CD4-positive, alpha-beta T cell treated with Interleukin-15 for 1 hour (primary cell): ENCODE results near the gene COA8.
"Not testable (repeated sequence)": the region's sequence is repeated elsewhere in the genome, so short reads cannot be mapped to it uniquely, and the experiment has no call there.

Source experiments
- DNase-seq: peaks from one replicate; pipeline ENCODE4 v3.0.0-alpha.2; 2020

Gene COA8

DNA sequence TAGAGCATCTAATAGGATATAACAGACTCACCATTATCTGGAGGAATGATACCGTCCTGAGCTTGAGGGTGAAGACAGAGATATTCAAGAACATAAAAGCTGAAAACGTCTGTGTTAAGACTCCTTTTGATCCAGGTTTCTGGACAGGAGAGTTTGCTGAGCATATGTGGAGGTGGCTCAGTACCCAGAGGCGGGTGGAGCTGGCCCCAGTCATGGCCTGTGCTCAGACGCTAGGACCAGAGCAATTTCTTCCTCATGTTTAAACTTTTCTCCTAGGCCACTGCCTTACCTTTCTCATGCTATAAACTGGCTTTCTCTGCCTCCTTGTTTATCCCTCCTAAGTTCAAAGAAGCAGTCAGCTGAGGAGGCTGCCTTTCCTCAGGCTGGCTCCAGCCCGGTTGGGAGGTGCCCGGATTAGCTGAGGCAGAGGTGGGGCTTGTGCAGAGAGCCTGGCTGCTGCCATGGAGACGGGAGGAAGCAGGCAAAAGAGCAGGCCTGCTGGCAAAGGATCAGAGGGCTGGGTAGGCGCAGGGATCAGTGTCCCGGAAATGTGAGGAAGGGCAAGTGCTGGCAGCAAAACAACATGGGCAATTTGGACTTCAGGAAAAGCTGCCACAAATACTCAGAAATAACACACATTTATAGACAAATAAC is 13.7 kb downstream of the COA8 start:
- no peak for DNase-seq

DNA sequence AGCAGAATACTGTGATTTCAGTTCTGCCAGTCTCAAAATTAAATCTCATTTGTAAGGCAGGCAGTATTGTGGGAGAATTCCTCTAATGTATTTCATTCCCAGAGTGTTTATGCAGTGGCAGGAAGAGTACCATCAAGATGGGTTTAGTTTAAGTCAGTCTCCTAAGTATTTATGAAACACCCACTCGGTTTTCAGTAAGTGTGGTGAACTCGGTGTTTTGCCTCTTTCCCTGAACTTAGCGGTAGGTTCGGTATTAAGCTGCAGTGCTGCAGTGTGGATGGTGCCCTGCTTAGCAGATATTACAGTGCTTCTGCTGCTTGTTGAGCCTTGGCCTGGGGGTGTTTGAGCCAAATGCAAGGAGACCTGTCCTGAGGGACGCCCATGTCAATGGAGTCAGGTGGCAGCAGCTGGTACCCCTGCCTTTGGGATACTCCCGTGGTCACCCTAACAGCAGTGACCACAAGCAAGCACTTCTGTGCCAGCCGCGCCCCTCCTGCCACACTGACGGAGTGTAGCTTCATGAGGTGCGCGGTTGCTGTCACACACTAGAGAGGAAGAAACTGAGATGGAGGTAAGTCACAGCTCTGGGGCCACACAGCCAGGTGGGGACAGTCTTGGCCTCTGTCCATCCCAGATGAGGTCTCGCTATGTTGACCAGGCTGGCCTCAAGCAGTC is 15.8 kb downstream of the COA8 start:
- DNase-seq = no peak

DNA sequence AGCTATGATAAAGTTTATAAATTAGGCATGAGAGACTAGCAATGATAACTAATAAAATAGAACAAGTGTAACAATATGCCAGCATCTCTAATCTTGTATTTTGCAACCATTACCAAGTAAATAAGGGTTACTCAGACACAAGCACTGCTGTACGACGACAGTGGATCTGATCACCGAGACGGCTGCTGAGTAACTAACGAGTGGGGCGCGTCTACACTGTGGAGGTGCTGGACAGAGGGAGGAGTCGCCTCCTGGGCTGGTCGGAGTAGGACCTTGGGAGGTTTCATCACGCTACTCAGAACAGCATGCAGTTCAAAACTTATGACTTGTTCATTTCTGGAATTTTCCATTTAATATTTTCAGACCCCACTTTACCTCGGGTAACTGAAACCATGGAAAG is 18.4 kb downstream of the COA8 start:
- no peak for DNase-seq

DNA sequence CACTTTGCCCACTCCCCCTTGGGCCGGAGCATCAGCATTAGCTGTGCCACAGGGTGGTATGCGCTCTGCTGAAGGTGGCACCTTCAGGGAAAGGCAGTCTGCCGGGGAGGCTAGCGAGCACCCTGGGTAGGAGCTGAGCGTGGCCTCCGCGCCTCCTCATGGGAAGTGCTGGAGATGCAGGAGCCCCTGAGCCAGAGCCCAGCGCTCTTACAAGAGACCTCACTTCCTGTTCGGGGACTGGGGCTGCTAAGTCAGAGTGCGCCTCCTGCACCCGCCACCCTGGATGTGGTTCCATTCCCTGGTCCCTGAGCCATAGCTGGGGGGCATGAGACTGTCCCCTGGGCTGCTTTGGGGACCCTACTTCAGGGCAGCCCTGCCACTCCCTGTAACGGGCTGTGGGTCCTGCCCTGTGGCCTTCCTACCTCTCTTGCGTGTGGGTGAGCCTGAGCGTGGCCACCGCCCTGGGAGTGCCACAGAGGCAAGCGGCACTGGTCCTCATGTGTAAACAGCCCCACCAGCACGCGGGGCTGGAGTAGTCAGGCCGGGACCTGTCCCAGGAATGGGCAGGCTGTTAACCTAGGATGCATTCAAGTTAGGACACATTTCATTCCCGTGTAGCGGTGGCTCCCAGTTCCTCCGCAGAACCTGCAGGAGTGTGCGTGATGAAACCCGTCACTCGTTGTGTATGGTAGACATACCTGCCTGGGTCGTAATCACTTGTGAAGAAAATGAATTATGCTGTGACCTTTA is 19.4 kb downstream of the COA8 start:
- DNase-seq = no peak

DNA sequence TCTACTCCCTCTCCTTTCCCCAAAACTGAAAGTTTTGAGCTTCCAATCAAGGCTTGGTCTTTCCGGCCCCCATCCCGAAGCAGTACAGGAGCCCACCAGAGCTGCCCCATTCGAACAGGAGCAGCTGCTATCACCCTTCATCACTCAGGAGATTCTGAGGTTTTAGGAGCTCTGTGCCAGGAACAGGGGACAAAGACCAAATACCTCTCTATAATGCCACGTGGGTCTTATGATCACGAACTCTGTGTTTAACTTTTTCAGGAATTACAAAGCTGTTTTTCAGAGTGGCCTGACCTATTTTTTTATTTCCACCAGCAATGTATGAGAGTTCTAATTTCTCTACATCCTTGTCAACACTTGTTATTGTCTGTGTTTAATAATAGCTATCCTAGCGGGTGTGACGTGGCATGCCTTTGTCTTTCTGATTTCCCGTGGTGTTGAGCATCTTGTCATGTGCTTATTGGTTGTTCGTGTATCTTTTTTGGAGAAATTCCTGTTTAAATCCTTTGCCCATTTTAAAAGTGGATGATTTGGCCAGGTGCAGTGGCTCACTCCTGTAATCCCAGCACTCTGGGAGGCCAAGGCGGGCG is 21.7 kb downstream of the COA8 start:
- no peak for DNase-seq

DNA sequence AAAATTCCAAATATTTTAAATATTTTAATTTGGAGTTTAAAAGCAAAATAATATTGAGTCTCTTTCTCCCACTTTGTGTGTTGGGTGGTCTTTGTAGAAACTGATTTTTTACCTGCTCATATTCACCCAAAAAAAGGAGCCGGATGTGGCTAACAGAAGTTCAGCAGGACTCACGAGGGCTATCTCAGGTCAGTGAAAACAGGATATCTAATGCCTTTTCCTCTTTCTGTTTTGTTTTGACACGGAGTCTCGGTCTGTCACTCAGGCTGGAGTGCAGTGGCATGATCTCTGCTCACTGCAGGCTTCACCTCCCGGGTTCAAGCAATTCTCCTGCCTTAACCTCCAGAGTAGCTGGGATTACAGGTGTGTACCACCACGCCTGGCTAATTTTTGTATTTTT is 30.8 kb downstream of the COA8 start:
- no peak for DNase-seq

DNA sequence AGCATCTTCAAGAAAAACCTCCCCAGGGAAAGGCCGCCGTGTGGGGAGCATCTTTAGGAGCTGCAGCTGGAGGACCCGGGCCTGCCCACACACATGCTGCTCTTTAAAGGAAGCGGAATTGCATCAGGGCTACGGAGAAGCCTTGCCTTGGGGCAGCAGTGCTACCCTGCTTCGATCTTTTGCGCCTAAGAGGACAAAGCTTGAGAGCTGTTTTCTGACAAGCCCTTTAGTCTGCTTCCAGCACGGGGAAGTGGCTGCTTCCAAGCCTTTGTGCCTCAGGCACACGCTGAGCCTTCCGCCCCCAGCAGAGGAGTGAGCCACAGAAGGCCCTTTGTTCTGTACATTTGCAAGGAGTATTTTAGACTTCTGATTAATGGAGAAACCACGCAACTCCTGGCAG is 31.5 kb downstream of the COA8 start:
- no peak for DNase-seq

DNA sequence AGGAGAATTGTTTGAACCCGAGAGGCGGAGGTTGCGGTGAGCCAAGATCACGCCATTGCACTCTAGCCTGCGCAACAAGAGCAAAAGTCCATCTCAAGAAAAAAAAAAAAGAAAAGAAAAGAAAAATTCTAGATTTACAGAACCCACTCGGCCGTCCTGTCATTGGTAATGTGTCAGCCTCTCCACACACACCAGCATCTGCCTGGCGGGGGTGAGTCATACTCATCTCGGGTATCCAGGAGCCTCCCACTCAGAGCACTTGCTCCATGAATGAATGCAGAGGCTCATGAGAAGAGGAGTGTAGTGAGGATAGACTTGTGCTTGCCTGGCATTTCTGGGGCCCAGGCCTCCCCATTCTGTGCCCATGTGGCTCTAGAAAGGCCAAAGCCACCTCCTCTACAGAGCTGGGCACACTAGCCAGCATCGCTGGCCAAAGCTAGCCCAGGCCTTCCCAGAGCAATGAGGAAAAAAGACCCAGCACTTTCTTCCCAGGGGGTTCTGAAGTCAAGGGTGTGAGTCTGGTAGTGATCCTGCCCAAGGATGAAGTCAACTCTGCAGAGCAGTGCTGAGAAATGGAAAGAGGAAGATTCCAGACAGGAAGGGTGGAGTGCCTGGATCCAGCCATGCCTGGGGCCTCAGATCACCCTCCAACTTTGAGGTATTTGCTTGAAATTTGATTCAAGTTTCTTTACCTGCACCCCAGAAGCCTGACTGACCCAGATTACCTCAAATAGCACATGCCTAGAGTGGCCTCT is 35.0 kb downstream of the COA8 start:
- no peak for DNase-seq

DNA sequence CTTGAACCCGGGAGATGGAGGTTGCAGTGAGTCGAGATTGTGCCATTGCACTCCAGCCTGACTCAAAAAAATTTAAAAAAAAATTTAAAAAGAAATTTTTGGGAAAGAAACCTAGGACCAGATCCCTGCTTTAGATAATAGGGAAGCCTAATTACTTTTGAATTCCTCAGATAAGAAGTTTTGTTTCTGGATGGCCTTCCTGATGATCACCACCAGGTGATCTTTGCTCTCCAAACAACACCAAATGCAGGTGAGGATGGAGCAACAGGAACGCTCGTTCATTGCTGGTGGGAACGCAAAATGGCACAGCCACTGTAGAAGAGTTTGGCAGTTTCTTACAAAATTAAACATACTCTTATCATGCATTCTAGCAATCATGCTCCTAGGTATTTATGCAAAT is 37.7 kb downstream of the COA8 start:
- DNase-seq = no peak

DNA sequence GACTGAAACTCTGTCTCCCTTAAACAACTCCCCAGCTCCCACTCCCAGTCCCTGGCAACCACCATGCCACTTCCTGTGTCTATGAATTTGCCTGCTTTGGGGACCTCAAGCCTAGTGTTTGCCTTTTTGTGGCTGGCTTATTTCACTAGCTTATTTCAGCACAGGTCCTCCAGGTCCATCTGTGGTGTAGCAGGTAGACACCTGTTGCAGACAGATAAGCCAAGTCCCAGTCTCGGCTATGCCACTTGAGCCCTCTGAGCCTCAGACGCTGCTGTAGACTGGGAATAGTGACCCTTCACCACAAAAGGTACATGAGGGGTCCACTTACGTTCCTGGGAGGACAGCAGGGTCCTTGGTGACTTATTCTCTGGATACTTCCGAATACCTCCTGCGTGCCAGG is 41.9 kb downstream of the COA8 start:
- DNase-seq = no peak

DNA sequence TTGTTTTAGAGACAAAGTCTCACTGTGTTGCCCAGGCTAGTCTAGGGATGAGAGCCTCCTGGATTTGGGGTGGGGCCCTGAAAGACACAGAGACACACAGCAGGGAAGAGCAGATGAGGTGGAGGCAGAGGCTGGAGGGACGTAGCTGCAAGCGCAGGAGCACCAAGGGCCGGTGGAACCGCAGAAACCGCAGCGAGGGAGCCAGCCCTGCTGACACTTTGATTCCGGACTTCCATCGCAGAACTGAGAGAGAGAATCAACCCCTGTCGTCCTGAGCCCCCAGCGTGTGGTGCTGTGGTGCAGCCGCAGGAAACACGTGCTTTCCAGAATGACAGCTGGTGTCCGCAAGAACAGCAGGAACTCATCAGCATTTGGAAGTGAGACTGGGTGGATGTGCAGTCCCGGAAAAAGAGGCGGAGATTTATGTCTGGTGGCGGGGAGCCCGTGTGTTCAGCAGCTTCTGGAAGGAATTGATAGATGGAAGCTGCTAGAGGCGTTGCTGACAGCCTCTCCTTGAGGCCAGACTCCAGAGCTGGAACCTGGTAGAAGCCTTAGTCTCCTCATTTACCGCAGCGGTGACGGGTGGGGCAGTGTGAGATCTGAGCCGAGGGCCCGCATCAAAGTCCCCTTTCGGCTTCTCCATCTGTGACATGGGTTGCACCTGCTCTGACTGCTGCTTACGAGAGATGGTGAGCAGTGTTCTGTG is 44.4 kb downstream of the COA8 start:
- DNase-seq = peak; percentile 60

DNA sequence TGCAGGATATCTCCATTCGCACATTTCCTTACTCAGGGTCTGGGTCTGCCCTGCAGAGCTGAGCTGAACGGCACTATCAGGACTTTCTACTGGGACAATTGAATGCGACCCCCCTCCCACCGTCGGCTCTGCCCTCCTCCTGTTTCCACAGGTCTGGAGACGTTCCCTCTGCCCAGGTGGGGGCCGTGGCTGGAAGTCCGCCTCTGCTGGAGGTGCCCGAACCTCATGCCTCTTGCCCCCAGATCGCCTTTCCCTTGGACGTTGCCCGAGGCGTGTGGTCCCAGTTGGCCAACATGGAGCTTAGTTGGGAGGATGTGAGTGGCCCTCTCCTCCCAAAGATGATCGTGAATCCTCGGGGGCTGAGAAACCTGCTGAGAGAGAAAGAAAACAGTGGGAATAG is 45.1 kb downstream of the COA8 start:
- DNase-seq = no peak

DNA sequence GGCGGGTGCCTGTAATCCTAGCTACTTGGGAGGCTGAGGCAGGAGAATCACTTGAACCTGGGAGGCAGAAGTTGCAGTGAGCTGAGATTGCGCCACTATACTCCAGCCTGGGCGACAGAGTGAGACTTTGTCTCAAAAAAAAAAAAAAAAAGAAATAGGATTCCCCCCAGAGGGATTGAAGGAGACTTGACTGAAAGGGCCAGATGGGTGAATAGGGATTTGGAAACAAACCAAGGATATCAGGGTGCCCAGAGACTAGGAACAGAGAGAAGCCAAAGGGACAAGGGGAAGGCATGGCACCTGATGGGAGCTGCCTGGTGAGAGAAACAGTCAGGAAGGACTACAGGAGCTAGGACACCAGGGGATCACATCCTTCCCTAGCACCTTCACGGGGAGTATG is 46.3 kb downstream of the COA8 start:
- not testable (repeated sequence) for DNase-seq

DNA sequence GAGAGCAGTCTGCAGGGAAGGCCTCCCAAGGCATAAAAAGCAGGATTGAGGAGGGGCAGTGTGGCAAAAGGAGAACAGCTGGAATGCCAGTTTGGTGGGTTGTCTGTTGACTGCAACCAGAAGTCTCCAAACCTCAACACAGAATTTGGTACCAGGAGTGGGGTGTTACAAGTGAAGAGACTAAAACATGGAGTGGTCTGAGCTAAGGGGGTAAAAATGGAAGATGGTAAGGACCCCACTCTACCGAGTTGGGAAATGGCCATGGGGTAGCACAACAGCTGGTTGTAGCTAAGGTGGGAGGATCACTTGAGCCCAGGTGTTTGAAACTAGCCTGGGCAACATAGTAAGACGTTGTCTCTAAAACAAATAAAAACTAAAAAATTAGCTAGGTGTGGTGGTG is 48.5 kb downstream of the COA8 start:
- DNase-seq = no peak

DNA sequence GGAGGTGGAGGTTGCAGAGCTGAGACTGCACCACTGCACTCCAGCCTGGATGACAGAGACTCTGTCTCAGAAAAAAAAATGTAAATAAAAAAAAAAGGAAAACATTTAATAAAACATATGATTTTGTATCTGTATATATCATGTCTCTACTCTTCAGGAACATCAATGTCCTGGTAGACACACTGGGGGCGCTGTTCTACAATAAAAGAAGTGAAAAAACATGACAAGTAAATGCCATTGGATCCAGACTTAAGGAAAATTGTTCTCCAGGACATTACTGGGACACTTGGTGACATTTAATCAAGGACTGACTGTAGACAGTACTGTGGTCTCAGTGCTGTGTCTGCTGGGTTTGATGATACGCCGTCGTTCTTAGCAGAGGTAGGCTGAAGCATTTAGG is 50.8 kb downstream of the COA8 start:
- DNase-seq = no peak

DNA sequence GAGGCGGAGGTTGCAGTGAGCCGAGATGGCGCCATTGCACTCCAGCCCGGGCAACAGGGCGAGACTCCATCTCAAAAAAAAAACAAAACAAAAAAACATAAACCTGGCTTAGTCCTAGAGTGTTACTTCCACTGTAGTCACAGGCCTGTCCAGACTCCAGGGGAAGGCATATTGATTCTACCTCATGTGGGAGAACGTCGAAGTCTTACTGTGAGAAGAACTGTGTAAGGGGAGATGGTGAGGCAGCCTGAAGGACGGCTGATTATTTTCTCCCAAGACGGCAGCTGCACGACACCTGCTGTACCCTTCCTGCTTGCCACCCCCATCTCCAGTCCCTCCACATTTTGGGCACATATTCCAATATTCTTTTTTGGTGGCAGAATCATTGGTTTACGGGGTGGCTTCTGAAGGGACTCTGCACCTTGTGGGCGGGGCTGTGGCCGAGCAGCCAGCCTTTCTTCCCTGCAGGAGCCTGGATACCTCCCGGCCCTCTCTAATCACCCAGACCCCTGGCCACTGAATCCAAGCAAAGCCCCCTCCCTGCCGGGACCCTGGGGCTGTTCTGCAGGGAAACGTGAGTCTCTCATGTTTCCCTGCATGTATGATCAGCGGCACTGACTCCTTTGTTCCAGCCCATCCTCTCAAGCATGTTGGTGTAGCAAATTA is 54.0 kb downstream of the COA8 start:
- no peak for DNase-seq

DNA sequence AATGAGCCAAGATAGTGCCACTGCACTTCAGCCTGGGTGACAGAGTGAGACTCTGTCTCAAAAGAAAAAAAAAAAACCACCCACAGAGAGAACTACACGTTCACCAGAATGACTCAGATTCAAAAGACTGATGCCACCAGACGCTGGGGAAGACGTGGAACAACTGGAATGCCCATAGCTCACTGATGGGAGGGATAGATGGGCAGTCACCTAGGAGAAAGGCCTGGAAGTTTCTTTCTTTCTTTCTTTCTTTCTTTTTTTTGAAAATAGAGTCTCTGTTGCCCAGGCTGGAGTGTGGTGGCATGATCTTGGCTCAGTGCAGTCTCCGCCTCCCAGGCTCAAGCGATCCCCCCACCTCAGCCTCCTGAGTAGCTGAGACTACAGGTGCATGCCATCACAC is 56.3 kb downstream of the COA8 start:
- no peak for DNase-seq

DNA sequence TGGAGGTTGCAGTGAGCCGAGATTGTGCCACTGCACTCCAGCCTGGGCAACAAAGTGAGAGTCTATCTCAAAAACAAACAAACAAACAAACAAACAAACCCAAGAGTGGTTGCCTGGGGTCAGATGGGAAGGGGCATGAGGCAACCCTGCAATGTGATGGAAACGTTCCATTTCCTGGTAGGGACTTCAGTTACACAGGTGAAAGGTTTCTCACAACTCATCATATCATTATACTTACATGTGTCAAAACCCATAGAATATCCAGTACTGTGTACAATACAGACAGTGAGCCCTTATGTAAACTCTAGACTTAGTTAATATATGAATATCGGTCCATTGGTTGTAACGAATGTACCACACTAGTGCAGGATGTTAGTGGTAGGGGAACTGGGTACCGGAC is 59.1 kb downstream of the COA8 start:
- no peak for DNase-seq

DNA sequence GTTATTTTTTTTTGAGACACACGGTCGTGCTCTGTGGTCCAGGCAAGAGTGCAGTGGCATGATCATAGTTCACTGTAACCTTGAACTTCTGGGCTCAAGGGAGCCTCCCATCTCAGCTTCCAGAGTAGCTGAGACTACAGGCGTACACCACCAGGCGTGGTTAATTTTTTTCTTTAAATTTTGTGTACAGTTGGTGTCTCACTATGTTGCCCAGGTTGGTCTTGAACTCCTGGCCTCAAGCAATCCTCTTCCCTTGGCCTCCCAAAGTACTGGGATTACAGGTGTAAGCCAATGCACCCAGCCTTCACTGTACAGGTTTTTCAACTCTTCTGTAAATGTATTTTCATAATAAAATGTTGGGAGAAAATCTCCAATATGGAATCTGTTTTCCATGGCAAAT is 60.5 kb downstream of the COA8 start:
- DNase-seq = no peak

DNA sequence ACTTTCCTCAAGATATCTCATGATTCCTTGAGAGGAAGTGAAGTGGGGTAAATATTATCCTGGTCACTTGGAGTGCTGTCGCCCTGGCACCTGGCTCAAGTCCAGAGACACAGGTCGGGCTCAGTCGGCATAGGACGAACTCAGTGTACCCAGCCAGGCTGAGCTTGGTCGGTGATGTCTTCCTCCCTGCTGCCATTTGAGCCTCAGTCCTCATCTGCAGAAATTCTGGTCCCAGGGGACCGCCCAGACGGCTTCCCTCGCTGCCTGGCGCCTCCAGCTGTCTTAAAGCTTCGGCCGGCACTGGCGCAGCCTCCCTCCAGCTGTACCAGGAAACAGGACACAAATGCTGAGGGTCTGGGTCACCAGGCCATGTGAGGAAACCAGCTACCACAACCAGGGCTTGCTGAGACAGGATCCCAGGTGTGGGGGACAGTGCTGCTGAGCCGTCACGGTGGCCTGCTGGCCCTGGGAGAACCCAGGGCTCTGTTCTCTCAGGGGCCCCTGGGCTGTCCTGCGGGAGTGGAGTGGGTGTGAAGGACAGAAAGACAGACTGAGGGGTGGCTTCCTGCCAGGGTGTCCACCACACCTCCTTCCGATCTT is 61.2 kb downstream of the COA8 start:
- DNase-seq = no peak

DNA sequence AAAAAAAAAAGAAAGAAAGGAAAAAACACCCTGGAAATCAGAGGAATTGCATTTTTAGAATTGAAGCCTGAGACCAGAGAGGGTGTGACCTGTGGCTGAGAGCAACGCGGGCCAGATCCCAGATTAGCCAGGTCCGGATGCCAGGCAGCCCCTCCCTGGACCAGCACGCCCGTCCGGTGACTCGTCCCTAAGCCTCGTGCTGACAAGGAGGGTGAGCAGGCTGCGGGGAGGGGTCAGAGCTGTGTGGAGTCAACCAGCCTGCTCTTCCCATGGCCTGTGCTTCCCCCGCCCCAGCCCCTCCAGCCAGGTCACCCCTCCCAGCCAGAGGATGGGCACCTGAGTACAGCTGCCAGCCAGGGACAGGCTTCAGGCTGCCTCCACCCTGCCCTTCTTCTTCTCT is 62.1 kb downstream of the COA8 start:
- peak; percentile 31 for DNase-seq
